ENCODE measurements around the gene UBL7. TPM values are rescaled to one million over a fixed set of nuclear protein-coding genes. Genes with fewer than 3 reads are reported as not detected.

Gene UBL7
- total RNA-seq, 1 experiment from 2014 or later, result 65.3 TPM

GRCh38 chr15:74408385-74408784 is 52.6 kb downstream of the UBL7 start:
- Histone ChIP-seq H3K9ac (ENCODE audit: low read length) (peak overlapping the region; percentile 55), H3K27ac (ENCODE audit: low read depth, low read length) (no peak overlapping the region; the same call in 1 of the 2 replicates), H3K9me3 (ENCODE audit: control insufficient read depth in 1 of 2, insufficient read depth in 1 of 2, low read depth in 1 of 2, low read length in 2 of 2) (no peaks in the 10 kb centered on the region), H4K20me1 (ENCODE audit: insufficient read depth) (no peaks in the 10 kb centered on the region), H3K36me3 (ENCODE audit: control insufficient read depth in 1 of 2, insufficient read depth in 2 of 2, low read length in 2 of 2) (peaks cover 0 to 13% of the 10 kb centered on the region in 2 experiments; a peak in 1 of 4 replicates), H3K4me1 (ENCODE audit: control insufficient read depth in 1 of 2, insufficient read depth in 2 of 2, low read length in 2 of 2) (peaks cover 18 to 43% of the 10 kb centered on the region in 2 experiments), H2AFZ (ENCODE audit: low read depth, low read length, poor library complexity, severe bottlenecking) (no peak overlapping the region), H3K4me2 (ENCODE audit: low read length) (peak overlapping the region; percentile 71), H3K9me2 (ENCODE audit: insufficient read depth) (no peaks in the 10 kb centered on the region), H3K4me3 (replicated peaks in 1 of 2; ENCODE audit: low read depth in 1 of 2, low read length in 2 of 2) (no peak overlapping the region), H3K27me3 (ENCODE audit: insufficient read depth, low read length) (no peaks in the 10 kb centered on the region), H3K79me2 (ENCODE audit: insufficient read depth, low read length) (no peaks in the 10 kb centered on the region)
- BruUV-seq (replicated peaks), result no TSS peak
- RAD21 ChIA-PET (ENCODE audit: low non-redundant PET in 1 of 2, low total read pairs in 2 of 2, uncharacterized antibody in 2 of 2, unreplicated experiment in 2 of 2), result no interaction called here
- TF ChIP-seq REST (IDR thresholded peaks at IDR 0.05; ENCODE audit: low read depth) (no peak), SP1 (IDR thresholded peaks at IDR 0.05; ENCODE audit: low read depth) (no peak), ELF1 (IDR thresholded peaks at IDR 0.05; ENCODE audit: borderline replicate concordance, low read depth) (no peak)
- intact Hi-C loops (cut with micrococcal nuclease), result no loop called here
- CTCF ChIA-PET, result no interaction called here
- POLR2A ChIA-PET, result no interaction called here
- no peak for ATAC-seq
- no peak for DNase-seq (ENCODE audit: low read depth, low spot score)

DNA sequence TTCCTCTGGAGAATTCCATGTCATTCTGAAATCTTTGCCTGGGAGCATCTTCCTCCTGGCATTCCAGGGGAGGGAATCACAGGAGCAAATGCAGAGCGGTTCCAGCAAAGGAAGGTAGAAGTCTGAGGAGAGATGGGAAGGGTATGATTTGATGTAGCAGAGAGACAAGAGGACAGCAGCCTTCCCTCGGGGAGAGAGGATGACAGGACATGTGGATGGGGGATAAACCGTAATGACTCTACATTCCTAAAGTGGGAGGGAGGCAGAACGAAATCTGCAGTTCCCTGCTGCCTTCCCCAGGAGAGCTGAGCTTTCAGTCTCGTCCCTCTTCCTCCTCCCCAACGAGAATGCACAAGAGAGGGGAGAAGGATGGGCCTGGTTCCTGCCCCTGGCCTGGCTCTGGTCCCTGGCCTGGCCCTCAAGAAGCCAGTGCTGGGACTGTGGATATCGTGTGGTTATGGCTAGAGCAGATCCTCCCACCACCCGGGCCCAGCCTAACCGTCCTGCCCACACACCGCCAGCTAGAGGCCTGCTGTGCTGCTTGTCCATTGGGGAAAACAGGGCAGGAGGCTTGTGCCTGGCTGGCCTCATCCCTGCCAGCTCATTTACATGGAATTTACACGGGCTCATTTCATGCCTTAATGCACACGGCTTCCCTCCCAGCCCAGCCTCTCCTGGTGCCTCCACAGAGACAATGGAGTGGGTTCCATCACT is 53.8 kb downstream of the UBL7 start:
- Histone ChIP-seq H3K9me3 (ENCODE audit: control insufficient read depth in 1 of 2, insufficient read depth in 1 of 2, low read depth in 1 of 2, low read length in 2 of 2) (no peaks in the 10 kb centered on the region), H3K27ac (ENCODE audit: low read depth, low read length) (peak overlapping the region; percentile 54), H3K9ac (ENCODE audit: low read length) (peak overlapping the region; percentile 55), H3K9me2 (ENCODE audit: insufficient read depth) (no peaks in the 10 kb centered on the region), H3K4me1 (ENCODE audit: control insufficient read depth in 1 of 2, insufficient read depth in 2 of 2, low read length in 2 of 2) (peaks cover 18 to 55% of the 10 kb centered on the region in 2 experiments), H3K36me3 (ENCODE audit: control insufficient read depth in 1 of 2, insufficient read depth in 2 of 2, low read length in 2 of 2) (peaks cover 0 to 9% of the 10 kb centered on the region in 2 experiments; a peak in 1 of 4 replicates), H3K27me3 (ENCODE audit: insufficient read depth, low read length) (no peaks in the 10 kb centered on the region), H3K4me3 (replicated peaks in 1 of 2; ENCODE audit: low read depth in 1 of 2, low read length in 2 of 2) (peak overlapping the region in 1 of 2 experiments; percentile 28; a peak in 1 of 4 replicates), H2AFZ (ENCODE audit: low read depth, low read length, poor library complexity, severe bottlenecking) (no peak overlapping the region), H3K79me2 (ENCODE audit: insufficient read depth, low read length) (no peaks in the 10 kb centered on the region), H4K20me1 (ENCODE audit: insufficient read depth) (no peaks in the 10 kb centered on the region), H3K4me2 (ENCODE audit: low read length) (peak overlapping the region; percentile 71)
- TF ChIP-seq SIN3A (IDR thresholded peaks at IDR 0.05; ENCODE audit: low read depth) (no peak), ZFX (IDR thresholded peaks at IDR 0.05) (no peak), CBX3 (IDR thresholded peaks at IDR 0.05; ENCODE audit: low read depth) (no peak)
- intact Hi-C loops (cut with micrococcal nuclease), result no loop called here
- ATAC-seq, result peak; percentile 88
- no TSS peak for BruUV-seq (replicated peaks)
- ChIA-PET CTCF (interaction anchor here (1.0 kb wide), 1 partner anchor 25 kb away, joined by 4 read pairs; no protein-coding TSS in a partner anchor), POLR2A (interaction anchor here (0.8 to 1.7 kb wide), 6 partner anchors 10 to 54 kb away, joined by 3 to 7 read pairs (median 4); partner anchors contain the start of genes SEMA7A and UBL7), RAD21 (ENCODE audit: low non-redundant PET in 1 of 2, low total read pairs in 2 of 2, uncharacterized antibody in 2 of 2, unreplicated experiment in 2 of 2) (no interaction called here)
- no peak for DNase-seq (ENCODE audit: low read depth, low spot score)
